Psoas muscle (tissue), 8 donors: ENCODE measurements around the gene FRMPD1. TPM values are rescaled to one million over a fixed set of nuclear protein-coding genes. Genes with fewer than 3 reads are reported as not detected.

Experiments used
- ATAC-seq, 4 donors: fragments of 200-7000 bp; cut with Tn5 transposase; one replicate each; pipeline ENCODE4 v1.9.1; 2020; ENCODE audit warnings: moderate library complexity in 3 of 4, mild to moderate bottlenecking in 2 of 4
- DNase-seq, 2 donors: peaks; one replicate each; pipeline ENCODE4 v3.0.0-alpha.2; 2020
- H3K27ac ChIP-seq: fragments of 200-600 bp; one replicate; pipeline ENCODE4 v1.8.0; 2022
- H3K27me3 ChIP-seq, 3 donors: fragments of 200-600 bp in 1 of 3; one replicate each; pipeline versions ENCODE4 v1.6.1 to v1.8.0; 2013 to 2022; ENCODE audit warnings: low read length in 2 of 3, mild to moderate bottlenecking in 2 of 3, moderate library complexity in 1 of 3; ENCODE audit not compliant: insufficient read depth in 3 of 3
- H3K36me3 ChIP-seq, 2 donors: fragments of 200-600 bp in 1 of 2; one replicate each; pipeline versions ENCODE4 v1.6.1 to v1.8.0; 2013 to 2022; ENCODE audit warnings: low read depth in 1 of 2, mild to moderate bottlenecking in 1 of 2, moderate library complexity in 1 of 2; ENCODE audit not compliant: insufficient read depth in 1 of 2
- H3K4me1 ChIP-seq: fragments of 200-600 bp; one replicate; pipeline ENCODE4 v1.8.0; 2022
- H3K4me3 ChIP-seq: fragments of 200-600 bp; one replicate; pipeline ENCODE4 v1.8.0; 2022; ENCODE audit warnings: mild to moderate bottlenecking
- H3K9me3 ChIP-seq: fragments of 200-600 bp; one replicate; pipeline ENCODE4 v1.8.0; 2022
- WGBS, 3 donors: extraction: QIAGEN DNeasy Blood & Tissue Kit; methylation state at CpG; one replicate each; pipeline versions ENCODE4 v1.1.6 to v1.1.7; 2013; 5-methylcytosine and 5-hydroxymethylcytosine counted together
- intact Hi-C, 2 donors: fragments of 100-400 bp; cut with DNase I; formaldehyde crosslinking; loops; one replicate each; pipeline versions ENCODE4 v1.11.0 to v1.14.2; 2022
- polyA plus RNA-seq, 3 donors: library from polyadenylated mRNA; stranded (reverse); fragments of 200-250 nt; gene quantifications; one replicate each; pipeline ENCODE4 v1.2.3, GENCODE V29; 2013
- total RNA-seq, 4 donors: library from RNA; stranded (reverse); fragmentation: NEBNext Ultra II Directional in 2 of 4; extraction: Animal tissue kit (Norgen Biotek cat#: 25700) in 2 of 4; gene quantifications; one replicate each; pipeline versions ENCODE4 v1.2.1 to v1.2.4, GENCODE V29; 2021 to 2023
- TF ChIP-seq, protein P1 (sequence below): fragments of 200-600 bp; IDR thresholded peaks from one replicate; pipeline ENCODE4 v1.8.0; 2022; ENCODE audit warnings: antibody characterized with exemption
- donor health status: healthy with polysubstance abuse.
- donor health status: DM: no; HTN: no; CAD: no; lungs with moderate emphysema.
- donor health status: Bipolar disorder and iron deficiency.
- donor health status: healthy.
- donor health status: DM: yes; HTN: yes; CAD: no.
- donor health status: DM: no; HTN: no; CAD: no.
- donor health status: DM: no; HTN: no; CAD: no.
- donor health status: DM: yes; HTN: yes; CAD: no.

The FRMPD1 gene
- total and polyA plus RNA-seq, 7 donors: 0.48 to 6.1 (median 1.4) TPM

- Histone ChIP-seq H3K36me3 (peaks cover 0 to 15% of the 10 kb centered on the region in 2 donors), H3K4me1 (no peaks in the 10 kb centered on the region), H3K27me3 (no peaks in the 10 kb centered on the region), H3K4me3 (no peak overlapping the region), H3K27ac (no peak overlapping the region), H3K9me3 (no peaks in the 10 kb centered on the region)
- intact Hi-C loops: no loop called here
- ATAC-seq: no peak
- 89 to 92% (median 90%) methylated on average over 2 of the region's 2 CpGs for WGBS, 3 donors
- DNase-seq: no peak
- TF ChIP-seq, protein P1, sequence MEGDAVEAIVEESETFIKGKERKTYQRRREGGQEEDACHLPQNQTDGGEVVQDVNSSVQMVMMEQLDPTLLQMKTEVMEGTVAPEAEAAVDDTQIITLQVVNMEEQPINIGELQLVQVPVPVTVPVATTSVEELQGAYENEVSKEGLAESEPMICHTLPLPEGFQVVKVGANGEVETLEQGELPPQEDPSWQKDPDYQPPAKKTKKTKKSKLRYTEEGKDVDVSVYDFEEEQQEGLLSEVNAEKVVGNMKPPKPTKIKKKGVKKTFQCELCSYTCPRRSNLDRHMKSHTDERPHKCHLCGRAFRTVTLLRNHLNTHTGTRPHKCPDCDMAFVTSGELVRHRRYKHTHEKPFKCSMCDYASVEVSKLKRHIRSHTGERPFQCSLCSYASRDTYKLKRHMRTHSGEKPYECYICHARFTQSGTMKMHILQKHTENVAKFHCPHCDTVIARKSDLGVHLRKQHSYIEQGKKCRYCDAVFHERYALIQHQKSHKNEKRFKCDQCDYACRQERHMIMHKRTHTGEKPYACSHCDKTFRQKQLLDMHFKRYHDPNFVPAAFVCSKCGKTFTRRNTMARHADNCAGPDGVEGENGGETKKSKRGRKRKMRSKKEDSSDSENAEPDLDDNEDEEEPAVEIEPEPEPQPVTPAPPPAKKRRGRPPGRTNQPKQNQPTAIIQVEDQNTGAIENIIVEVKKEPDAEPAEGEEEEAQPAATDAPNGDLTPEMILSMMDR: no peak
These were observed 68.8 kb downstream of the FRMPD1 start for GRCh38 chr9:37719526-37719925.

GRCh38 chr9:37727013-37727412 is 76.3 kb downstream of the FRMPD1 start:
- Histone ChIP-seq H3K9me3 (no peaks in the 10 kb centered on the region), H3K4me3 (no peak overlapping the region), H3K36me3 (peaks cover 0 to 28% of the 10 kb centered on the region in 2 donors), H3K4me1 (no peaks in the 10 kb centered on the region), H3K27me3 (no peaks in the 10 kb centered on the region), H3K27ac (no peak overlapping the region)
- WGBS, 3 donors: 77 to 91% (median 85%) methylated on average over 5 of the region's 5 CpGs
- ATAC-seq (no peak), DNase-seq (no peak)
- TF ChIP-seq, protein P1: no peak
- intact Hi-C loops: no loop called here

DNA sequence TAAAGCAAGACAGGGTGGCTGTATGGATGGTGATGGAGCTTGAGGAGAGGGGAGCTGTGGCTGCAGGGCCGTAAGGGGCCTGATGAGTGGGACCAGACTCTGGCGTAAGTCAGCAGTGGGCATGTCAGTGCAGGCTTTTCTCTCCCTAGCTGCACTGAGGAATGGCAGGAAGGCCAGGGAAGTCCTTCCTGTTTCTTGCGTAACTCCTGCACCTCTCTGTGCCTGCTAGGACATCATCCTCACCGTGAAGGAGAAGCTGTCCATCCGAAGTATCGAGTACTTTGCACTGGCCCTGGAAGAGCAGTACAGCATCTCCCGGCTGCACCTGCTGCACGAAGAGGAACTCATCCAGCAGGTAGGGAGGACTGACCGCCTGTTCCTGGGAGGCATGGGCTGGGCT is 78.7 kb downstream of the FRMPD1 start:
- no peak overlapping the region for H3K27ac ChIP-seq
- H3K36me3 ChIP-seq: peaks cover 0 to 33% of the 10 kb centered on the region in 2 donors
- no peak for DNase-seq
- no peaks in the 10 kb centered on the region for H3K4me1 ChIP-seq
- TF ChIP-seq, protein P1: no peak
- ATAC-seq: no peak
- H3K9me3 ChIP-seq: no peaks in the 10 kb centered on the region
- no peaks in the 10 kb centered on the region for H3K27me3 ChIP-seq
- no peak overlapping the region for H3K4me3 ChIP-seq
- WGBS, 3 donors: 89 to 93% (median 92%) methylated on average over 9 of the region's 9 CpGs
- intact Hi-C loops: no loop called here

GRCh38 chr9:37730256-37730655 is 79.5 kb downstream of the FRMPD1 start:
- intact Hi-C loops: loop anchor here in 1 of 2 donors (10.0 kb wide), 1 partner anchor 105 kb away; no protein-coding TSS in a partner anchor
- H3K36me3 ChIP-seq: peaks cover 0 to 26% of the 10 kb centered on the region in 2 donors
- H3K27me3 ChIP-seq: no peaks in the 10 kb centered on the region
- no peaks in the 10 kb centered on the region for H3K9me3 ChIP-seq
- ATAC-seq: no peak
- 81 to 91% (median 81%) methylated on average over 3 of the region's 3 CpGs for WGBS, 3 donors
- no peak overlapping the region for H3K4me3 ChIP-seq
- no peak for DNase-seq
- no peak overlapping the region for H3K27ac ChIP-seq
- TF ChIP-seq, protein P1: no peak
- H3K4me1 ChIP-seq: no peaks in the 10 kb centered on the region

DNA sequence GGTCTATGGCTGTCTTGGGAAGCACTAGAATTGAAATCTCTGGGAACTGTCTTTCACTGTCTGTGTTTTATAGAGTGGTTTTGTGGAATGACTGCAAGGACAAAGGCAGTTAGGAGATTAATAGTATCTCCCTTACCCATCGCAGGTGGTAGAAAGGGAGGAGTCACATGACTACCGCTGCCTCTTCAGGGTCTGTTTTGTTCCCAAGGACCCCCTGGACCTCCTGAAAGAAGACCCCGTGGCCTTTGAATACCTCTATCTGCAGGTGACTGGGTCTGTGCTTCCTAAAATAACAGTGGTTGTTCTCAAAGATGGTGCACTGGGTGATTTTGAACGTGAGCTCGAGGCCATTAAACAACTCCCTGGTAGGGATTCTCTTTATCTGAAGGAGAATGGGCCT is 80.1 kb downstream of the FRMPD1 start:
- Histone ChIP-seq H3K4me3 (no peak overlapping the region), H3K4me1 (no peaks in the 10 kb centered on the region), H3K27me3 (no peaks in the 10 kb centered on the region), H3K27ac (no peak overlapping the region), H3K36me3 (peaks cover 0 to 24% of the 10 kb centered on the region in 2 donors), H3K9me3 (no peaks in the 10 kb centered on the region)
- intact Hi-C loops: loop anchor here in 1 of 2 donors (10.0 kb wide), 1 partner anchor 106 kb away; no protein-coding TSS in a partner anchor
- no peak for DNase-seq
- no peak for ATAC-seq
- TF ChIP-seq, protein P1: no peak
- 70 to 80% (median 80%) methylated on average over 5 of the region's 5 CpGs for WGBS, 3 donors
